HG03159 (cell line): ENCODE data around the gene DDX17.
A peak's percentile ranks its signal among the peaks of the same experiment; 100 is the strongest.

Experiments used
- ATAC-seq: cut with Tn5 transposase; IDR thresholded peaks from one replicate; pipeline ENCODE4 v1.9.1; 2021; ENCODE audit warnings: mild to moderate bottlenecking, moderate library complexity; ENCODE audit not compliant: unreplicated experiment

Gene DDX17

GRCh38 chr22:38506118-38506962, at the start of gene DDX17:
DDX17 (minus strand) TSS chr22:38506311.
- peak; percentile 84 for ATAC-seq

DNA sequence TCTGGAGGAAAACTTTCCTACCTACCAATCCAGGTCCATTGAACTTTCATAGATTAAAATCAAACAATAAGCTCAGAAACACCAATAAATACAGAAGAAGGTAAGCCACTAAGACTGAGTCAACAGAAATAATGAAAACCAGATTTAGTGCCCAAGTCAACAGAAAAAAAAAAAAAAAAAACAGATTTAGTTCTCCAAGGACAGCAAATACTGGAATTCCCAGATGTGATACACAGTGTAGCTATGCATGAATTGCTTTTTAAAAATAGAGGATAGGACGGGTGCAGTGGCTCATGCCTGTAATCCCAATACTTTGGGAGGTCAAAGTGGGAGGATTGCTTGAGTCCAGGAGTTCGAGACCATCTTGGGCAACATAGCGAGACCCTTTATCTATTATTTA, 48.2 kb upstream of the DDX17 start:
- ATAC-seq = no peak

GRCh38 chr22:38549101-38549894, 43.2 kb upstream of the DDX17 start:
- ATAC-seq = no peak

DNA sequence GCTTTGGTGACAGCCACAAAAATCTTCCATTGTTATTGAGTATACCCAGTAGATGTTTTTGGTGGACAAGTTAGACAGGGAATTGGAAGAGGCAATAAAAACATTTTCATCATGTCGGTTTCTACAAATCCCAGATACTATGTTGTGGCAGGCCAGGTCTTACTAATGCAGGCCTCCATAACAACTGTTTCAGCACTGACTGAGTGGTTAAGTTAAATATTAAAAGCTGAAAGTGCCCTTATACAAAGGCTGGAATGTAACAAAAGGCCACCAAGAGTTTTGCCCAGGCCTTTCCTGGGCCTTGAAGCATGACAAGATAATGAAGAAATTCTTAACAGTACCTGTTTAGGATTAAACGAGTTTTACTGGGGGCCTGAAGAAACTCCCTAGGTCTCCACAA, 34.6 kb upstream of the DDX17 start:
- ATAC-seq = no peak

DNA sequence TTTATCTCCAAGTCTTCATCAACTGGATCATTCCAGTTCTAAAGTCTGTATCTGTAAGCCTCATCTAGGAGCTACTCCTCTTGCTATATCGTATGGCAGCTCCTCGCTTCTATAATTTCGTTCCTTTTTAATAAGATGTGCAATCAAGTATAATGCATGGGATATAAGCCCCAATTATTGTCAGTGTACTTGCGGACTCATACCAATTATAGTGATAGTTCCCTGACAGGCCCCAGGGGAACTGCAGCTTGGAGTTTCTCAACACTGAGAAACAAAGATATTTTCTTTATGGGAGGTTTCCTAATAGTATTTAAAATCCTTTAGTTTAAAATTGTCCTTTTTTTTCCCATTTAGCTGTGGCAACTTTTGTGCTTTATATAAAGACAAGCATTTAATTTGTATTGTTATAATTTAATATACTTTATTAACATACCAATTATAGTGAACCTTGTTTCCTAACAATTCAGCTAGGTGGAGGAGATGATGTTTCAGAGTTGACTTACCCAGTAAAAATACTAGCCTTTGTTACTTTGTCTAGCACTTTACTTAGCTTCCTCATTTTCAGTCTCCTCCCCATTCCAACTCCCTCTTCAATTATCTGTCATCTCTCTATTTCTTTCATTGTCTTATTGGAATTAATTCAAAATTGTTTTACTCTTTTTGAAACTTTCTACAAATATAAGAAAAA, 25.3 kb upstream of the DDX17 start:
- ATAC-seq = no peak

DNA sequence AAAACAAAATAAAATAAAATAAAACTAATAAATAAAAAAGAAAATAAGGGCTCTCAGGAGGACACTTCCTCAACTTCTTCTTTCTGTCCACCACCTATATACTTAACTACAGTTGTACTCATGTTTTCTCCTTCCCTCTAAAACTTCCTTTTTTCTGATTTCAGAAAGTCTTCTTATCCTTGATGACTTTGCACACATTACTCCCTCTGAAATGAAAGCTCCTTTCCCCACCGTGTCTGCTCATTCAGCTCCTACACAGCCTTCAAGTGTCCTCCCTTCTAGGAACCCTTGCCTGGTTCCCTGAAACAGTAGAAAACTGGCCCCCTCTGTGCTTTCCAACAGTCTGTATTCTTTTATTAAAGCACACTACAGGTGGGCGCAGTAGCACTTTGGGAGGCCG, 18.3 kb upstream of the DDX17 start:
- ATAC-seq = no peak

GRCh38 chr22:38523479-38523878, 17.4 kb upstream of the DDX17 start:
- no peak for ATAC-seq

GRCh38 chr22:38523029-38523428, 16.9 kb upstream of the DDX17 start:
- ATAC-seq = no peak

GRCh38 chr22:38519453-38520250, 13.5 kb upstream of the DDX17 start:
- no peak for ATAC-seq

- no peak for ATAC-seq
These were observed 12.5 kb upstream of the DDX17 start for GRCh38 chr22:38518620-38519019.

DNA sequence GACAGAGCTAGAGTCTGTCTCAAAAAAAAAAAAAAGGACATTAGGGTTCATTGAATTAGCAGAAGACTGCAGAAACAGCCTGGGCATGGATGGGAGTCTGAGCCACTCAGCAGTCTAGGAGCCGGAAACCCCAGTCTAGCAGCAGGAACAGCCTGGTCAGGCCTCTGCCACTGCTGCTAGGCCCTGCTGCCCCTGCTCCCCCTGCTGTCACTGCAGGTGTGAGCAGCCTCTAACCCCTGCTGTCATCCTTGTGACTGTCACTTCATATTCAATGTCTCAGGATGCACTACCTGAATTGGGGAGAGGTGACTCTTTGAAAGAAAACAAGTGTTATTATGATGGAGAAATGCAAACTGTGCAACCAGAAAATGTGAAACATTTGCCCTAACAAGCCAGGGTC, 7.0 kb upstream of the DDX17 start:
- no peak for ATAC-seq

DNA sequence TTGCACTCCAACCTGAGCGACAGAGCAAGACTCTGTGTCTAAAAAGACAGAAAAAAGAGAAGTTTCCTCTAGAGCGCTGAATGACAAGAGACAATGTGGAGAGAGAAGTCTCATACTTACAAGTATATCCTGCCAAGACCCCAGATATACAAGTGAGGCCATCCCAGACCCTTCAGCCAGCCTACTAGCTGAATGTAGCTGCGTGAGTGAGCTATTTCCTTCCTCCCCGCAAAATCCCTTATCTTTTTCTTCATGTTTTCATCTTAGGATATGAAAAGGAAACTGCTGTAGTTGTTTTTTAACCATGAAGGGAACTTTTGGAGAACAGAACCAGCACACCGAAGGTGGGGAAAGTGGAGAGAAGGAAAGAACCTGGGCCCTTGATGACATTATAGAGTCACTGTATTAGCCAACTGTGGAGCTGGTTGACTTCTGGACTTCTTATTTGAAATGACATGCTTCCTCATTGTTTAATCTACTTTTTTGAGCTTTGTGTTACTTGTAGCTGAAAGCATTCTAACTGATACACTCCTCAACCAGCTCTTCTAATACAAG, 4.4 kb upstream of the DDX17 start:
- no peak for ATAC-seq

DNA sequence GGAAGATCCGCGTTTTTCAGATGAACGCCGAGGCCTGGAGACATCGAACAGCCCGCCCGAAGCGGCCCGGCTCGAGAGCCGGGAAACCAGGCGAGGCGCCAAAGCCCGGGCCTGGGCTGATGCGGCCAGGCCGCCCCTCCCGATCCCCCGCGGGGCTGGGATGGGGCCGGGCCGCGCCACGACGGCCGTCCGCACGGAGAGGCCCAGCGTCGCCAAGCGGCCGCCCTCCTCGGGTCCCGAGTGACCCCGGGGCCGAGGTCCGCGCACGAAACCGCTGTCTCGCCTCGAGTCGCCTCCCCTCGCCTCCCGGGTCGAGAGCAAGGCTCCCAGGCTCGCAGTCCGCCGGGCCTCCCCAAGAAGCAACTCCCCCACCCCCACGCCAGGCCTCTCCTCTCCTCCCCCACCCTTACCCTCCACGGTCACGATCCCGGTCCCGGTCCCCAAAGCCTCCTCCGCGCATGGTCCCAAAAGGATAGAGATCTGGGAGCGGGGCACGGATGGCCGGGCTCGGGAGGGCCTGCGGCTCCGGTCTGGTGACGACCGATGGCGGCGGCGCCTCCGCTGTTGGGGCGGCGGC, 482 bp downstream of the DDX17 start:
- peak; percentile 28 for ATAC-seq

DNA sequence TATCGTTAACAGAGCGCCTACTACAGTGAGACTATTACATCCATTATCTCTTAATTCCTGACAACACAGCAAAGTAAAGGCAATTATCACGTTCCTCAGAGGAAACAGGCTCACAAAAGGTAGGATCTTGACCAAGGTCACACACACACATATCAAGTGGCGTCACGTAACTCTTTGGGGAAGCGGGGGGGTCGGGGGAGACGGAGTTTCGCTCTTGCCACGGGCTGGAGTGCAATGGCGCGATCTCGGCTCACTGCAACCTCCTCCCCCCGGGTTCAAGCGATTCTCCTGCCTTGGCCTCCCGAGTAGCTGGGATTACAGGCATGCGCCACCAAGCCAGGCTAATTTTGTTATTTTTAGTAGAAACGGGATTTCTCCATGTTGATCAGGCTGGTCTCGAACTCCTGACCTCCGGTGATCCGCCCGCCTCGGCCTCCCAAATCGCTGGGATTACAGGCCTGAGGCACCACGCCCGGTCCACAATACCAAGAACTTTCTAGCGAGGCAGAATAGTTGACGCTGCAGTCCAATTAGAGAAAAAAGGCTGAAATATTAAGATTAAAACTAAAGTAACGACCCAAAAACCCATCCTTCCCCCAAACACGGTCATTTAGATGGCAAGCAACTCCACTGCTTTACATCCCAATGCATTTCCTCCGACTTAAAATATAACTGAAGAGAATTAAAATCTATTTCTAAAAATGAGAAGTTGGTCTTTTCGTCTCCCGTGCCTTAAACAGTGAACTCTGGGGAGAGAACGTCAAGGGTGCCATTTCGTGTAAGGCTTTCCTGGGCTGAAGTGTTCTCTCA, 1.2 kb downstream of the DDX17 start:
- ATAC-seq = no peak

DNA sequence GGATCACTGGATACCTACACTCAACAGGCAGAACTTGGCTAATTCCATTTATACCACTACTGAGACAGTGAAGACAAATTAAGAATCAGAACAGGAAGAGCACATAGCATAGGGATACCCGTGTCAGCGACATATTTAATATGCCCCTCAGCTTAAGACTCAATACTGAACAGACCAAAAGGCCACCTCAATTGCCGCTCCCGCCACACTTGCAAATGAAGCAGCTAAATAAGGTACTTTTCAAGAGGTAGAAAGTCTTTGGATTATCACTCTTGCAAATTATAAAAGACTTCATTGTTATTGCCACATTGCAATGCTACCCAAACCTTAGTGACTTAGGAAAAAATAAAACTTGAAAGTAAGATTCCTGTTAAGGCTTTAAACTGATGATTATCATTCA, 3.1 kb downstream of the DDX17 start:
- ATAC-seq = no peak

GRCh38 chr22:38501797-38502672, 4.1 kb downstream of the DDX17 start:
- no peak for ATAC-seq

- ATAC-seq = no peak
These were observed 8.2 kb downstream of the DDX17 start for GRCh38 chr22:38497869-38498268.

GRCh38 chr22:38494939-38495338, 11.2 kb downstream of the DDX17 start:
- no peak for ATAC-seq
